ENCODE data around the gene PADI6.

The PADI6 gene

DNA sequence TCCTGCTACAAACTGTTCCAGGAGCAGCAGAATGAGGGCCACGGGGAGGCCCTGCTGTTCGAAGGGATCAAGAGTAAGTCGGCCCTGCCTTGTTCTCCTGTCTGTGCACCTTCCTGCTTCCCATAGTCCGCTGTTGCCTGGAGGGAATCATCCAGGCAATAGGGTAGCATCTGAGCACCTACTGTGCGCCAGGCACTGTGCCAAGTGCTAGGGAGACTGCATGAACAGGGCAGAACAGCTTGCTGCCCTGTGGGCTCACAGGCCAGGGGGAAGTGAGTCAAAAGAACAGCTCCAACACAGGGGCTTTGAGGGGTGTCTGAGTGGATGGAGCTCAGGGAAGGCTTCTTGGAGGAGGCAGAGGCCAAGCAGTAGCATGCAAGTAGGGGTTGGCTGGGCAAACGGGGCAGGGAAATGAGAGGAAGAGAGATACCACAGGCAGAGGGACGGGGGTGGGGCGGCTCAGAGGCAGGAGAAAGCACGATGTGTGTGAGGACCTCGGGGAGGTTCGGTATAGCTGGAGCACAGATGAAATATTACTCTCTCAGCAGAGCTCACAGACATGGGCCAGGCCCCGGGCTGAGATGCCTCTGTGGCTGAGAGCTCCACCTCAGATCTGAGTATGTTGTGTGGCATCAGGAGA lies 15.5 kb upstream of the PADI6 start:
- no peak for DNase-seq (ENCODE audit: low read depth)

DNA sequence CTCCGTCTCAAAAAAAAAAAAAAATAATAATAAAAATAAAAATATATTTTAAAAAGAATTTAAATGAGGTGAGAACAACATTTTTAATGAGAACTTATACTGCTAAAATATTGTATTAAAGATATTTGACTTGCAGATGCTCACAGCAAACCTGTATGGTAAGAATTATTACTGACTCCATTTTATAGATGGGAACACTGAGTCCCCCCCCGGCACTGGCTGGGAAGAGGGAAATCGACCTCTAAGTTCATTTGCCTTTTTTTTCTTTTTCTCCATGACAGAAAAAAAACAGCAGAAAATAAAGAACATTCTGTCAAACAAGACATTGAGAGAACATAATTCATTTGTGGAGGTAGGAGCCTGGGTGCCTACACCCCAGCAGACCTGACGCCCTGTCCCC lies 13.4 kb upstream of the PADI6 start:
- no peak for DNase-seq (ENCODE audit: low read depth)

DNA sequence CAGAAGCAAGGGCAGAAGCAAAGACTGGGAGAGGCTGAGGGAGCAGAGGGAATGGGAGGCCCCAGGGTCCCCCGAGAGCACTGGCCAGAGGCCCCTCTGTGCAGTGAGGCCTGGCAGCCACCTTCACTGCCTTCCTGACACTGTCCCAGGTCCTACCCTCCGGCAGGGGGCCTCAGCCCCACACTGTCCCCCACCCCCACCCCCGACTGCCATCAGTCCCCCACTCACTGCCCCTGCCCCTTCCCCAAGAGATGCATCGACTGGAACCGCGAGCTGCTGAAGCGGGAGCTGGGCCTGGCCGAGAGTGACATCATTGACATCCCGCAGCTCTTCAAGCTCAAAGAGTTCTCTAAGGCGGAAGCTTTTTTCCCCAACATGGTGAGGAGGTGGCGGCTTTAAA lies 13.0 kb upstream of the PADI6 start:
- DNase-seq (ENCODE audit: low read depth): no peak

DNA sequence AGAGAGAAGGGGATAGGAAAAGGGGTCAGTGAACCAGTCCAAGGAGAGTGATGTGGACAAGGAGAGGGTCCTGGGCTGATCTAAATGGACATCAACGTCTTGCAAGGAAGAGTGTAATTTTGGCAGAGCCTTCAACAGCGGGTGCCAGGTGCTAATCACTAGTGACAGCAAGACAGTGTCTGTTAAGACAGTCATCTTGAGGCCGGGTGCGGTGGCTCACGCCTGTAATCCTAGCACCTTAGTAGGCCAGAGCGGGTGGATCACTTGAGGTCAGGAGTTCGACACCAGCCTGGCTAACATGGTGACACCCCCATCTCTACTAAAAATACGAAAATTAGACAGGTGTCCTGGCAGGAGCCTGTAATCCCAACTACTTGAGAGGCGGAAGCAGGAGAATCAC lies 12.2 kb upstream of the PADI6 start:
- no peak for DNase-seq (ENCODE audit: low read depth)

DNA sequence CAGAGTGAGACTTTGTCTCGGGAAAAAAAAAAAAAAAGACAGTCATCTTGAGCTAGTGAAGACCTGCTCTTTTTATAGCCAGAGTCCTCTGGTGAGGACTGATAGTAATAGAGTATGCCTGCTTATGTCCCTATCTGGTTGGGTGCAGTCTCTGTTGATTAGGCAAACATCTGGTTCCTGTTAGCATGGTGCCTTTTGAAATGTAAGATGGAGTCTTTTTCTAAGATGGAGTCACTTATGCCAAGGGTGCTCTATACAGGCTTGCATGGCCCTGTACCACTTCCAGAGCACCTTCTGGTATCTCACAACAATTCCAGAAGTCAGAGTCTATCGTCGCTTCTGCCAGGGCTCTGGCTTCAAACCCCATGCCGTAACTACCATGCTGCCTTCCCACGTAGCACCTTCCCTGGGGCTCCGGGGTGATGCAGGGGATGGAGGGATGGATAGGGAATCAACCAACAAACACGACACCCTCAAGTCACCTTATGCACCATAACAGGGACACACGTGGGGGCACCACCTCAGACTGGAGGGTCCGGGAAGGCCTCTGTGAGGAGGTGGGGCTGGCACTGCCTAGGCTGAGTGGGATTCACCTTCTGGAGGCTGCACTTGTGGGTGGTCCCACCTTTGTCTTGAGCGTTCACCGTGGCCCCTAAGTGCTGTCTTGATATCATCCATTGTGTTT lies 11.6 kb upstream of the PADI6 start:
- no peak for DNase-seq (ENCODE audit: low read depth)

DNA sequence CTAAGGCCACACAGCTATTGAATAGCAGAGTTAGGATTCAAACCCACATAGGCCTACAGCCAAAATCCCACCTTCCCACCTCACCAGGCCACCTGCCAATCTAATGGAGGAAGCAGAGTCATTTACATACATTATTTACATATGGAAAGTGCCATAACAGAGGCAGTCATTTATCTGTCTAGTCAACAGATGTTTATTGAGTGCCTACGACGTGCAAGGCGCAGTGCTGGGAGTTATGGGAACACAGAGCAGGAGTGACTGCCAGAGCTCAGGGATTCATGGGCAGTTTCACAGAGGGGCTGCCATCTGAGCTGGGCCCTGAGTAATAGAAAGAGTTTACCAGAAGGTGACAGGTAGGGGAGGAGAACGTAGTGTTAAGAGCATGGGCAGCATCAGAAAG lies 10.3 kb upstream of the PADI6 start:
- DNase-seq (ENCODE audit: low read depth): no peak

DNA sequence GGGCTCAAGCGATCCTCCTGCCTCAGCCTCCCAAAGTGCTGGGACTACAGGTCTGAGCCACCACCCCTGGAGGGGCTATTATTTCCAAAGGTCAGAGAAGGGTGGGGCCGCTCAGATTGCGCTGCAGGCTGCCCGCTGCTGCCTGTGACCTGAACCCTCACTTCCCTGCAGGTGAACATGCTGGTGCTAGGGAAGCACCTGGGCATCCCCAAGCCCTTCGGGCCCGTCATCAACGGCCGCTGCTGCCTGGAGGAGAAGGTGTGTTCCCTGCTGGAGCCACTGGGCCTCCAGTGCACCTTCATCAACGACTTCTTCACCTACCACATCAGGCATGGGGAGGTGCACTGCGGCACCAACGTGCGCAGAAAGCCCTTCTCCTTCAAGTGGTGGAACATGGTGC lies 8.6 kb upstream of the PADI6 start:
- DNase-seq (ENCODE audit: low read depth): no peak

DNA sequence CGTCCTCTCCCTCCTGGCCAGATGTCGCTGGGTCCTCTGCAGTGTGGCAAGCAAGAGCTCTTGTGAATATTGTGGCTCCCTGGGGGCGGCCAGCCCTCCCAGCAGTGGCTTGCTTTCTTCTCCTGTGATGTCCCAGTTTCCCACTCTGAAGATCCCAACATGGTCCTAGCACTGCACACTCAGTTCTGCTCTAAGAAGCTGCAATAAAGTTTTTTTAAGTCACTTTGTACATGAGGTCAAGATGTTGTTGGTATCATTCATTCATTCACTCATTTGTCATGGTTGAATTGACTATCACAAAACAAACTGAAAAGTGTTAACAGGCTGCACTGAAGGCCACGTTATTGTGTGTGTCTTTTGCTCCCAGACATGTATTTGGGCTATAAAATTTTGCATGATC lies 8.2 kb upstream of the PADI6 start:
- no peak for DNase-seq (ENCODE audit: low read depth)

DNA sequence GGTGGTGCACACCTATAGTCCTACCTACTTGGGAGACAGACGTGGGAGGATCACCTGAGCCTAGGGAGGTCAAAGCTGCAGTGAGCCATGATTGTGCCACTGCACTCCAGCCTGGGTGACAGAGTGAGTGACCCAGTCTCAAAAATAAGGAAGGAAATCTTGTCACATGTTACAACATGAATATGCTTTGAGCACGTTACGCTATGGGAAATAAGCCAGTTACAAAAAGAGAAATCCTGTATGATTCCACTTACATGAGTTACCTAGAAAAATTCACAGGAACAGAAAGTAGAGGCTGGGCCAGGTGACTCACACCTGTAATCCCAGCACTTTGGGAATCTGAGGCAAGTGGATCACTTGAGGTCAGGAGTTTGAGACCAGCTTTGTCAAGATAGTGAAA lies 6.7 kb upstream of the PADI6 start:
- no peak for DNase-seq (ENCODE audit: low read depth)

DNA sequence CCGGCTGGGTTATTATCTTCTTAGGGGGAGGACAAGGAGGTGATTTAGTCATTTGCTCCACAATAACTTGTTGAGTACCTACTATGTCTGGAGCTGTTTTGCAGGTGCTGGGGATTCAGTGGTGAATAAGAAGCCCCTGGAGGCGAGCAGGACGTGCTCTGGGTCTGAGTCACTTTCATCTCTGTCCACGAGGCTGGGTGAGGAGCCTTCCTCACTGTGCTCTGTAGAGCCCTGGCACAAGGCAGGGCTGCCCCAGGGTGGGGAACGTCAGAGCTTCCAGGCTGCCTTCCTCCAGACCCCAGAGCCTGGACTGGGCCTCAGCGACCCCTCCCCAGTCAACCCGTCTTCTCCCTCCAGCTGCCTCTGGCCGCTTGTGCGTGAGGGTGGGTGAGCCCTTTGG lies 2.5 kb upstream of the PADI6 start:
- DNase-seq (ENCODE audit: low read depth): no peak

DNA sequence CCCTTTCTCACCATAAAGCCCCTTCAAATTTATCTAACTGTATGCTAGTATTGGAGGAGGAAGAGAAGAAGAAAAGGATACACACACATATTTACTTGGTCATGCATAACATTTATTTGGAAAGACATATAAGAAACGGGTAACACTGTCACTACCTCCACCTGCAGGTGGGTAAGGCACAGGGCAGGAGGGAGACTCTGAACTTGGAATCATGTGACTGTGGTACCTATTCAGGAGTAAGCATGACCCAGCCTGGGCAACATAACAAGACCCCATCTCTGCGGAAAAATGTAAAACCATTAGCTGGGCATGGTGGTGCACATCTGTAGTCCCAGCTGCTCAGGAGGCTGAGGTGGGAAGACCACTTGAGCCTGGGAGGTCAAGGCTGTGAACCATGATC lies 1.4 kb upstream of the PADI6 start:
- no peak for DNase-seq (ENCODE audit: low read depth)

DNA sequence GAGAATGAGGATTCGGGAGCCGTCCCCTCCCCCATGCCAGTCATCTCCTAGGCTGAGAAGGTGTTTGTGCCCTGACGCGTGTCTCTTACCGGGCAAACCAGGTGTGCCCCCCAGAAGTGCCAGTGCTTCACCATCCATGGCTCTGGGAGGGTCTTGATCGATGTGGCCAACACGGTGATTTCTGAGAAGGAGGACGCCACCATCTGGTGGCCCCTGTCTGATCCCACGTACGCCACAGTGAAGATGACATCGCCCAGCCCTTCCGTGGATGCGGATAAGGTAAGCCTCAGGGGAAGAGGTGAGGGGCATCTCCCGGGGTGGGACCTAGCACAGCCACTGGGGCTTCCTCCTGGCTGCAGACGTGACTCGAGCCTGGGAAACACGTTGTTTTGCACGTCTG lies 959 bp downstream of the PADI6 start:
- no peak for DNase-seq (ENCODE audit: low read depth)

DNA sequence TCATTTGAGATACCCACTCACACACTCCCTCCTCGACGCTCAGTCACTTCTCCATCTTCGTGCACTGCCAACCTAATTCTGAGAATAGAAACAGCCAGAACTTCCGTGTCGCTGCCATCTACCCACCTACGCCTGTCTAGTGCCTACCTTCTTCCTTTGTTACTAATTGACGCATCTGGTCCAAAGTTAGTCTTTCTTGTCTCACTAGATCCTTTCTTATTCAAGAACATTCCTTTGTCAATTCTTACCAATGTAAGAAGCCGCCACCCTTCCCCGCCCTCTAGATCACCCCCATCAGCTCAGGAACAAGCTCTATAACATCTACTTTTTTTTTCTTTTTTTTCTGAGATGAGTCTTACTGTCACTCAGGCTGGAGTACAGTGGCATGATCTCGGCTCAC lies 3.7 kb downstream of the PADI6 start:
- no peak for DNase-seq (ENCODE audit: low read depth)

DNA sequence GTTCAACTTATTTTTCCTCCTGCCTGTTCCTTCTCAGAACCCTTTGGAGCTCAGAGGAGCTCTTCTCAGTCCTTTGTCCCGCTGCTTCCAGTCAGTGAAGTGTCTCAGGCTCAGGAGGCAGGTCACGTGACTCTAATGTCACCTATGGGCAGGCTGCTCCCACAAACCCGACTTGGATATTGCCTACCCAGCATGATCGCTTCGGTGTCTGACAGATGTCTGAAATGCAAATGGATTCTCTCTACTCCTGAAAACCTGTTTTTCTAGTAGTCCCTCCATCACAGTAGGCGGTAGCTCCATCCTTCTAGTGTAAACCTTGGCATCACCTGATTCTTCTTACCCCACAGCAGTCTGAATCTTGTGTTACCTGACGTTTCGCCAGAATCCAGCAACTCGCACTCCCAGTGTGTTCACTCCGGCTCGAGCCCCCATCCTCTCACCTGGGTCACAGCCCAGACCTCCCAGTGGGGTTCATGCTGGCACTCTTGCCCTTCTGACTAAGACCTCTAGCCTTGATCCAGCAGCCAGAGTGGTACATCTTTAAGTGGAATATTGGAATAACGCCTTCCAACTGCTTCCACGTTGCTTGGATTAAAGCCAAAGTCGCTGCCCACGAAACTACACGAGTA lies 5.4 kb downstream of the PADI6 start:
- no peak for DNase-seq (ENCODE audit: low read depth)

DNA sequence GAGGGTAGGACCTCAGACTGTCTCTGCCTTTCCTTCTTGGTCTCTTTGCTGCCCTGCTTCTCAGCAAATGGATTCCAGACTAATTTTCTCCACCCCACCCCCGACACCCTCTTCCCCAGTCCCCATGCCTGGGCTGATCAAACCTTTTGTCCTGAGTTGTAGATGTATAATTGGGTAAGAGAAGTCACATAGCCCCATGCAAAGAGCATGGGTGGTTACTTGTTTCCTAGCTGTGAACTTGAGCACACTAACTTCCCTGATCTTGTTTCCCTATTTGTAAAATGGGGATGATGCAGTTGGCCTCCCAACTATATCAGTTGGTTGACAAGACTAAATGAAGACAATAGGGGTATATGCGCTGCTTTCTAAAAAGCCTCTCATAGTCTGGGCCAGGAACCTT lies 9.2 kb downstream of the PADI6 start:
- no peak for DNase-seq (ENCODE audit: low read depth)

DNA sequence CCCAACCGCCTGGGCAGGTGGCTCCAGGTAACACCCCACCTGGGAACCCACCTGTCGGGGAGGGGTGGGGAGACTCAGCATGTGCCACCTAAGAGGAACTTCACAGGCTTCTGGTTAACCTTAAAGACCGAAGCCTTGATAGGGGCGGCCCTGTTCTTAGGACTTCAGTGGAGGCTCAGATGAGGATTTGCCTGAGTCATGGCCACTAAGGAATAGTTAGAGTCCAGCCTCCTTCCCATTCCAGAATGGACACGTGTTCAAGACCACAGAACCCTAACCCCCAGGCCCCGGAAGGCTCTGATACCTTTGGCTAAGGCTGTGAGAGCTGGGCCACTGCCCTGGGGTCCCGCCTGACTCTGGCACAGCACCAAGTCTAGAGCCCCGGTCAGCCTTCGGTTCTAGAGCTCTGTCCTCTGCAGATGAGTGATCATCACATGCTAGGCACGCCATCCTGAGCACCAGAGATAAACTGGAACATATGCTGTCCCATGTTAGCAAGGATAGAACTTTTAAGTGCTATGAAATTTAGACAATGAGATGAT lies 20.3 kb downstream of the PADI6 start:
- no peak for DNase-seq (ENCODE audit: low read depth)

DNA sequence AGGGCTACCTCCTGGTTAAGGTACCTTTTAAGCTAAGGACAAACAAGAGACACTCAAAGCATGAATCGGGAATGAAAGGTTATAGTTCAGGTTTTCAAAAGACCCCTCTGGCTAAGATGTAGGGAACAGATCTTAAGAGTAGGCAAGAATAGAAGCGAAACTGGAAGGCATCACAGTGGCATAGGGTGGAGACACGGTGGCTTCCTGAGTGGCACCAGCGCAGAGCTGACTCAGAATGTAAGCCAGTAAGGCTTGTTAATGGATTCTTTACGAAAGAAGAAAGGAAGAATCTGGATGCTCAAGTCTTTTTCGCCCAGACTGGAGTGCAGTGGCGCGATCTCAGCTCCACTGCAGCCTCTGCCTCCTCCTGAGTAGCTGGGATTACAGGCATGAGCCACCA lies 21.2 kb downstream of the PADI6 start:
- DNase-seq (ENCODE audit: low read depth): no peak

DNA sequence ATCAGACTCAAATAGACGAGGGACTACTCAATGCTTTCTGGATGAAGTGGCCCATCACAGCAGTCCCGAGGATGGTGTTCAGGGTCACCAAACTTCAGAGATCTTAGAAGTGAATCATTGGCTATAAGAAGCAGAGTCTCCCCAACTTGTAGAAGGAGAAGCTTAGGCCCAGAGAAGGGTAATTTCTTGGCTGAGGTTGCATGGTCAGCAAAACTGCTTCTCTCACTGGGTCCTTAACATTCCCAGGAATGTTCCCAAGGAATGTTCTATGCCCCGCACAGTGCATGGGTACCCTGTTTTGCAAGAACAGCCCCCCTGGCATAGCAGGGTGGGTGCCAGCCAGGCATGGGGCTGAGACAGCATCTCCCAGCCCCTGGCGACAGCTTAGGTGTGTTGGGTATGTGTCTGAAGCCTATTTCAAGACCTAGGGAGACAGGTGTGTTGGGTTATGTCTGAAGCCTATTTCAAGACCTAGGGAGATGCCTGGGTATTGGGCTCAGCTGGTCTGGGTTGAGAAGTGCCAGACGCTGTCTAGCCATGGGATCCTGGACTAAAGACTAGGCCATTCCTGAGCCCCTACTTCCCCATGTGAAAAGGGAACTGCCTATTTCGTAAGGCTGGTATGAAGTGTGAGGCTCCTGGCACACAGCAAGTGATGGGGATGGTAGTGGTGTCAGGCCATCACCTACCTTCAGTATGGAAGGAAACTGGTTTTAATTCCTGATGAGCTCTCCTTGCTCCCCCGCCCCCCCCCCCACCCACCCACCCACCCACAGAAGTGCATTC lies 26.1 kb downstream of the PADI6 start:
- no peak for DNase-seq (ENCODE audit: low read depth)

DNA sequence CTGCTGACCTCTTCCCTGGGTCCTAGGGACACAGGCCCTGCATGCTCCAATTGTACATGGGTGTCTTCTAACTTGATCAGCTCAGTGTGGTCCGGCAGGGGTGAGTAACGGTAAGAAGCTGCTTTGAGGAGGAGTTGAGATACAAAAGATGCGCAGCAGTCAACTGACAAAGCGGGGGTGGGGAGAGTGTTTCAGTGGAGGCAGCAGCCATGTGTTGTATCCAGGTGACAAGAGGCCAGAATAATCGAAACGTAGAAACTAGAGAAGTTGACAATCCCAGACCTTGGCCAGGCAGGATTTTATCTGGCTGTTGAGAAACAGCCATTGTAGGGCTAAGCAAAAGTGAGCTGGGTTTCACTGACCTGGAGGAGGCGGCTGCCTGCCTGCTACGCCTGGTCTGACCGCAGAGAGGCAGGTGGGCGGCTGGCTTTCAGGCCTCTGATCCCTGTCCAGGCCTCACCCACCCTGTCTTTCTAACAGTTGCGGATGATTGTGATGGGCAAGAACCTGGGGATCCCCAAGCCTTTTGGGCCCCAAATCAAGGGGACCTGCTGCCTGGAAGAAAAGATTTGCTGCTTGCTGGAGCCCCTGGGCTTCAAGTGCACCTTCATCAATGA lies 28.8 kb downstream of the PADI6 start:
- DNase-seq (ENCODE audit: low read depth): no peak

DNA sequence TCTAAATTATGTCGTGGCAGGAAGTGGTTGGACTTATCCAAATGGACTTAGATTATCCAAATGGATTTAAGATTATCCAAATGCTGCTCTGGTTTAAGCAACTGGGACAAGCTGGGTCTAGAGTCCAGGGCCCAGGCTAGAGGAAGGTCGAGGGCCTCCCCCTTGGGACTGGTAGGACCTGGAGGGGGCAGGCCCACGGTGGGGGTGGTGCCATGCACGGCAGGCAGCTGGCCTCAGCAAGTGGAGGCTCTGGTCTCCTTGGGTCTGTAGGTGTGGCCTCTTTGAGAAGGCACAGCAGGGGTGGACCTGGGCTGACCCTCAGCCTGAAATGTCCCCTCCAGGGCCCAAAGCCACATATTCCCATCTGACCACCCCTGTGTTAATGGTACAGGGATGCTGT lies 29.8 kb downstream of the PADI6 start:
- no peak for DNase-seq (ENCODE audit: low read depth)

DNA sequence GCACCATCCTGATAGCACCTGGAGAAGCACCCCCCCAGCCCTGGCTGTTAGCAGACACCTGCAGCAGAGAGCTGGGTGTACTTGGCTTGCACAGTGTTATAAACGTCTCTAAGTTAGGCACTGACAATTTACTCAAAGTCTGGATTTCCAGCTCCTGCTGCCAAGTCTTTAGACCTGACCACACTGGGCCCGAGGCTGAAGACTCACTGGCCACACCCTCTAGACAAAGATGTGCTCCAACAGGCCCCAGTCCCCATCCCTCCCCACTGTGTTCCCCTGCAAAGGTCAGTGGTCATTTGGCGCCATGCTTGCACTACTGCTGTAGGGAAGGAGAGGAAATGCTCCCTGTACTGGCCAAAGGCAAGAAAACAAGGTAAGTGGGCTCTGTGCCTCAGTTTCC lies 31.1 kb downstream of the PADI6 start:
- no peak for DNase-seq (ENCODE audit: low read depth)

DNA sequence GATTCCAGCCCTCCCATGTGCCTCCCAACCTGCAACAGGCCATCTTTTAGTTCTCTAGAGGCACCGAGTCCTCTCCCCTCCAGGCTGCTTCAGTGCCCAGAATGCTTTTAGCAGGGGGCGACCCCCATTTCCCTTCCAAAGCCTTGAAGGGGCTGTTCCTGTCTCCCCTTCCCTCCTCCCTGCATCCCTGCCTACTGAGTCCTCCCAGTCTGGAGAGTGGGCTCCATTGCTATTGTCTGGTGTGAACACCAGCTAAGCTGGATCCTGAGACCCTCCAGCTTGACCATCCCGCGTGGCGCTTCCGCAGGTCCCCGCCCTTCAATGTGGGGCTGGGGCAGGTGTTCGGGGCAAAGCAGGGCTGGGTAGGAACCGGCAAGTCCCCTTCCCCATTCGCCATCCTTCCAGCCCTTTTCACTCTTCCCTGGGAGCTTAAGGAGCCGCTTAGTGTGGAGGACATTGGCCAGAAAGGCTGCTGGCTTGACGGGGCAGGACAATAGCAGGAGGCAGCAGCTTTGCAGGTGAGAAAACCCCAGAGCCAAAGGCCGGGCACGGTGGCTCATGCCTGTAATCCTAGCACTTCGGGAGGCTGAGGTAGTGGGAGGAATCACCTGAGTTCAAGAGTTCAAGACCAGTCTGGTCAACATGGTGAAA lies 32.2 kb downstream of the PADI6 start:
- no peak for DNase-seq (ENCODE audit: low read depth)
